Fibroblast of pulmonary artery (primary cell): ENCODE data around the gene ANK2.
"Not testable (repeated sequence)": the region's sequence is repeated elsewhere in the genome, so short reads cannot be mapped to it uniquely, and the experiment has no call there.

Experiments
- DNase-seq: peaks from one replicate; pipeline ENCODE4 v3.0.0-alpha.2; 2010; ENCODE audit warnings: low read depth
- H3K4me3 ChIP-seq: replicated peaks from 2 replicates; pipeline ENCODE4 v1.5.1; 2011; ENCODE audit warnings: low read depth, mild to moderate bottlenecking, control low read depth, low read length, moderate library complexity
- TF ChIP-seq, protein P1 (sequence below): IDR thresholded peaks from 2 replicates; pipeline ENCODE4 v1.5.1; 2011; ENCODE audit warnings: mild to moderate bottlenecking, control low read depth, low read length, inconsistent platforms; ENCODE audit errors: missing control alignments

The ANK2 gene

DNA sequence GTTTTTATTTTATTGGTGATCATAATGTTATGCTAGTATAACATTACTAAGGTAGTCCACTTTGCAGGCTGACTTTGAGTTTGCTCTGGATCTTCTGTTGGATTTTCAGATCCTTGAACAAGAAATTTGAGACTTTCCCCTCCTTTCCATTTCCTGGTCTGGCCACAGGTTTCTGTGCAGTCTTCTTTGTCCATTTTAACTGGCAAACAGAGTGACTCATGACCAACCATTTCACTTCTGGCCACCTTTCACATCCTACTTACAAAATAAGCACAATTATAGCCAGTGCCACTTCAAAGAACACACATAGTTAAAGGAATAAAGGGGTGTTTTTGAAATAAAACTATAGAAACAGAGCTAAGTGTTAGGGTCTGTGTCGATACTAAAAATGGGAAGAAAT, 8.4 kb downstream of the ANK2 start:
- H3K4me3 ChIP-seq = no peak overlapping the region
- peak; percentile 13 for DNase-seq
- TF ChIP-seq, protein P1, sequence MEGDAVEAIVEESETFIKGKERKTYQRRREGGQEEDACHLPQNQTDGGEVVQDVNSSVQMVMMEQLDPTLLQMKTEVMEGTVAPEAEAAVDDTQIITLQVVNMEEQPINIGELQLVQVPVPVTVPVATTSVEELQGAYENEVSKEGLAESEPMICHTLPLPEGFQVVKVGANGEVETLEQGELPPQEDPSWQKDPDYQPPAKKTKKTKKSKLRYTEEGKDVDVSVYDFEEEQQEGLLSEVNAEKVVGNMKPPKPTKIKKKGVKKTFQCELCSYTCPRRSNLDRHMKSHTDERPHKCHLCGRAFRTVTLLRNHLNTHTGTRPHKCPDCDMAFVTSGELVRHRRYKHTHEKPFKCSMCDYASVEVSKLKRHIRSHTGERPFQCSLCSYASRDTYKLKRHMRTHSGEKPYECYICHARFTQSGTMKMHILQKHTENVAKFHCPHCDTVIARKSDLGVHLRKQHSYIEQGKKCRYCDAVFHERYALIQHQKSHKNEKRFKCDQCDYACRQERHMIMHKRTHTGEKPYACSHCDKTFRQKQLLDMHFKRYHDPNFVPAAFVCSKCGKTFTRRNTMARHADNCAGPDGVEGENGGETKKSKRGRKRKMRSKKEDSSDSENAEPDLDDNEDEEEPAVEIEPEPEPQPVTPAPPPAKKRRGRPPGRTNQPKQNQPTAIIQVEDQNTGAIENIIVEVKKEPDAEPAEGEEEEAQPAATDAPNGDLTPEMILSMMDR = no peak

DNA sequence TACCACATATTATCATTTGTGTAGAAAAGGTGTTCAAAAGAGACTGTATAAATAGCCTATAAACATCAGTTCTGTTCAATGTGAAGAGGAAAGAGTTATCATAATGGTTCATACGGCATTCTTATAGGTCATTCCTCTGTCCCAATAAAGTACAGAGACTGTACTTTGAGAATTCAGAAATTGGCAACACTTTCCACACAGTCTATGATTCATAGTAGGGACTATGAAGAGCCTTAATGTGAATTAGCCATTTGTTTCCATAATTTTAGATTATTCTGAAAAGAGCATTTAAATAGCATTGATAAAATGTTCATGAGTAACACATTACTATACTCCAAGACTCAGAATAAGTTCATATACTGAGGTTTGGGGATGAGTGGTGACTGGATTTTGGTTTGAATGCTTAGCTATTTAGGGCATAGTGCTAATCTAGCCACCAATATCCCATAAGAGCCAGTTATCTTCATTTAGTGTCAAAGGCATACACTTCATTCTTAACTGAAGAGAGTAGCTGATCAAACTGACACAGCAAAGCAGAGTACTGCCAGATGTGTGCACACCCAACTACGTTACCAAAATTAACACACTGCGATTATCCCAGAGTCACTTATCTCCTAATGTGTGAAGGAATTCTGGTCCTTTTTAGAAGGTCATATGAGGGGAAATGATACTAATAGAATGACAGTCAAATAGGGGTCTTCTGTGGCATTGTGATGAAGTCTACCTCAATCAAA, 10.2 kb downstream of the ANK2 start:
- no peak overlapping the region for H3K4me3 ChIP-seq
- TF ChIP-seq, protein P1 = no peak
- no peak for DNase-seq

DNA sequence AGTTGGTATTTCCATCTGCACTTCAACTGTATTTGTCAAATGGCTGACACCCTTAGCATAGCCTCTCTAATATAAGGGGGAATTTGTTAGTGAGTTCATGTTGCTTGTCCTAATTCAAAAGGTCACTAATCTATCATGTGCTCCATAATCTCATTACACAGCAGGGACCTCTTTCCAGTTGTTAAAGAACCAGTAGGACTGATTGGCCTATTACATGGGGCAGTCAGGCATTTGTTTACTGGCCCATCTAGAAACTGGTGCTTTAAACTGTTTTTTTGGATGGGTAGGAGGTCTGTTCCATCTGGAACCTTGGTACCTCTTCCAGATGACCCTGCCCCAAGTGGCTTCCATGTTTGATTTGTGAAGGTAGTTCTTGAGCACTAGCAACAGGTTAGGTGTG, 11.4 kb downstream of the ANK2 start:
- TF ChIP-seq, protein P1 = no peak
- no peak for DNase-seq
- no peak overlapping the region for H3K4me3 ChIP-seq

DNA sequence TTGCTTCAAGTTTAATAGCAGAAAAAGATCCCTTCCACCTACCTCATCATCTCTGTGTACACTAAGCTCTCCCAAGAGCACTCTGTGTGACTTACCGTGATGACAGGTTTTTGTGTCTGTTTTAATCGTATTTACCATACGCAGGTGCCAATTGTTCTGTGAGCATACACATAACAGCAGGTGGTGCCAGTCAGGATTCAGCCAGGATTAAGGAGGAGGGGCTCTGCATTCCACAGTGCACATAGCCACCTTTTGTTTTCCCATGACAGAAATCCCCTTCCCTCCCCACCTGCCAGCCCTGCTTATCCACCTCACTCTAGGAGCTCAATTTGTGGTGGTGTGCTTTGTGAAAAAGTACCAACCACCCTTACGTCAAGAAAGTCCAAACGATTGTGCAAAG, 14.8 kb downstream of the ANK2 start:
- TF ChIP-seq, protein P1 = no peak
- H3K4me3 ChIP-seq = no peak overlapping the region
- no peak for DNase-seq

DNA sequence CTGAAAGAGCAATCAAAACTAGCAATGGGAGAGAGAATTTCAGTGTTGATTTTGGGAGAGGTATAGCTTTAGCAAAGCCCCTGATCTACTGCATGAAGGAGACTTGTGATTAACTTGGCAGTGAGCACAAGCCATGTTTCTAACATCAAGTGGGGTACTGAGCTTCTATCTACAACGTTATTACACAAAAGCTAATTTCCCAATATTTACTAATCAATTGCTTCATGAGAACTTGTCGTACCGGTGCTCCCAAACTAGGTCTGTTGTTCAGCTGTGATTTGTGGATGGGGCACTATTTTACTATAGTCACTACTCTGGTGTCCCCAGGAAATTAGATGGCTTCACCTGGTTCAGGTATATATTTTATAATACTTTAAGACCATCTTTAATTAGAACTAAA, 16.2 kb downstream of the ANK2 start:
- DNase-seq = no peak
- no peak overlapping the region for H3K4me3 ChIP-seq
- TF ChIP-seq, protein P1 = no peak

DNA sequence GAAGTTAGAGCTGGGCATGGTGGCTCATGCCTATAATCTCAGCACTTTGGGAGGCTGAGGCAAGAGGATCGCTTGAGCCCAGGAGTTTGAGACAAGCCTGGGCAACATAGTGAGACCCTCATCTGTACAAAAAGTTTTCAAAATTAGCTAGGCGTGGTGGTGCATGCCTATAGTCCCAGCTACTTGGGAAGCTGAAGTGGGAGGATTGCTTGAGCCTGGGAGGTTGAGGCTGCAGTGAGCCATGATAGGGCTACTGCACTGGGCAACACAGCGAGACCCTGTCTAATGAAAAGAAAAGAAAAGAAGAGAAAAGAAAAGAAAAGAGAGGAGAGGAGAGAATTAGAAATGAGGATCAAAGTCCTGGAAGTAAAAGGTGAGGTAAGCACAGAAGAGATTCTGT, 19.3 kb downstream of the ANK2 start:
- H3K4me3 ChIP-seq = not testable (repeated sequence)

DNA sequence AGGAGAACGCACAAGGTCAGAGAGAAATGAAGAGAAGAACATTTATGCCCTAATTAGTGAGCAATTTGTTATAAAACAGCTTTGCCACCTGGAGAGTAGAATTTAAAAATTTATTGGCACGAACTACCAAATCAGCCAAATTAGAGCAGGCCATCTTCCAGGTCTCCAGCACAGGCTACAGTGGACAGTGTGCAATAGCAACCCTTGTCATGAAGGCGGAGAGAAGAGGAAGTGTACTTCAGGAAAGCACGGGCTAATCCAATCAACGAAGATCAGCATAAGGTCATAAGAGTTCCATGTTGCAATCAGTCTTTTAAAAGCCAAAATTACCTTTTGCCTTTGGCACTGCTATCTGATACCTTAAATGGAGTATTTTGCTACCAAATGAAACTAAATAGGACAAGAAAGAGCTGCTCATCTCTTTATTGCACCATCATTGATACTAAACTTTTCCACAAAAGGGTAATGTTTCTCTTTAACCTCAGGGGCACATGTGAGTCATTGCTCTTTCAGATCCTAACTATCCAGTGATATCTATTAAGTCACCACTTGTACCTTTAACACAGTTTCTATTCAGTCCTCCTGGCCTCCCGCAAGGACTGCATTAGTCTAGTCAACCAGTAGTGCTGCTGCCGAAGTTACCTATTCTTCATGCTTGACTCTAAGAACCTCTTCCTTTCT, 19.9 kb downstream of the ANK2 start:
- DNase-seq = no peak
- TF ChIP-seq, protein P1 = no peak
- H3K4me3 ChIP-seq = no peak overlapping the region

More for the DNA sequence above, 19.3 kb downstream of the ANK2 start:
- DNase-seq = not testable (repeated sequence)
